Activated CD4-positive, alpha-beta T cell treated with anti-CD3 and anti-CD28 coated beads, Interleukin-2, amount 50 U/mL, for 1 hour (primary cell): ENCODE results near the gene GRIA2.

Experiments used
- DNase-seq: peaks from one replicate; pipeline ENCODE4 v3.0.0-alpha.2; 2020

The GRIA2 gene

GRCh38 chr4:157405070-157405469, 184.5 kb downstream of the GRIA2 start:
- no peak for DNase-seq
